ENCODE results near the gene GMIP.
"Not testable (repeated sequence)": the region's sequence is repeated elsewhere in the genome, so short reads cannot be mapped to it uniquely, and the experiment has no call there.

GMIP gene

GRCh38 chr19:19613506-19613905 is 30.0 kb downstream of the GMIP start:
- DNase-seq (ENCODE audit: low read depth in 1 of 2, low spot score in 1 of 2), result no peak

DNA sequence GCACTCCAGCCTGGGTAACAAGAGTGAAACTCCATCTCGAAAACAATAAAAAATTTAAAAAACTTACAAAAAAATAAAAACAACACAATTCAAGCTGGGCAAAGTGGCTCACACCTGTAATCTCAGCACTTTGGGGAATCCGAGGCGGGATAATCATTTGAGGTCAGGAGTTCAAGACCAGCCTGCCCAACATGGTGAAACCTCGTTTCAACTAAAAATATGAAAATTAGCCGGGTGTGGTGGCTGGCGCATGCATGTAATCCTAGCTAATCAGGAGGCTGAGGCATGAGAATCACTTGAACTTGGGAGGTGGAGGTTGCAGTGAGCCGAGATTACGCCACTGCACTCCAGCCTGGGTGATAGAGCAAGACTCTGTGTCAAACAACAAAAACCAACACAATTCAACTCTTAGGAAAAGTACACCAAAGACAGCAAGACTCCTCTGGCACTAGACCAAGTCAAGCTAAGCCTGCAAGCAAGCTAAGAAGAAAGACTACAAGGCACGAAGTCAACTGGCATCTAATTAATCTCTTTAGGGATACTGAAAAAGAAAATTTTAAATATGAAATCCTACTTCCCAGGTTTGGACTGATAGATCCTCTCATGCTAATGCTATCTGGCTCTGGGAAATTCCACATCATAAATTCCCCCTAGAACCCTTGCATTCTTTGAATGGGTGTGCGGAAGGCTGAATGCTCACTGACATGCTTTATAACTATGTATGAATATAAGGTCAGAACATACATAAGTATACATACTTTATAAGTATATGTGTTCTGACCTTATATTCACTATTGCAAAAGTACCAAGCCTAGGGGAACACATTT is 32.9 kb downstream of the GMIP start:
- no peak for DNase-seq (ENCODE audit: low read depth in 1 of 2, low spot score in 1 of 2)

- not testable (repeated sequence) for DNase-seq (ENCODE audit: low read depth in 1 of 2, low spot score in 1 of 2)
These were observed 36.8 kb downstream of the GMIP start for GRCh38 chr19:19606686-19607085.

DNA sequence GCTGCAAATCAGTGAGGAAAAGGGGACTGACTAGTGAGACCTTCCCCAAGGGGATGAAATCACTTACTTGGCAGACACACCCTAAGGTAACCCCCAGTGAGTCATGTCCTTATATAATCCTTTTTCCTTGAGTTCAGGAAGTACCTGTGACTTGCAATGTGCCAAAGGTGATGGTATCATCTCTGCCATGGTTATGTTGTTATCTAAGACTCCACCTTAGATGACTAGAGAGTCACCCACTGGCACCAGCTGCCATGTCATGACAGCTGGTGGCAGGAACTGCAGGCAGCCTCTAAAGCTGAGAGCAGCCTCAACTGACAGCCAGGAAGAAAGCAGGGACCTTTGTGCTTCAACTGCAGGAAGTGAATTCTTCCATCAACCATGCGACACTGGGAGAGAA is 37.4 kb downstream of the GMIP start:
- peak in 1 of 2 donors; percentile 27 for DNase-seq (ENCODE audit: low read depth in 1 of 2, low spot score in 1 of 2)

DNA sequence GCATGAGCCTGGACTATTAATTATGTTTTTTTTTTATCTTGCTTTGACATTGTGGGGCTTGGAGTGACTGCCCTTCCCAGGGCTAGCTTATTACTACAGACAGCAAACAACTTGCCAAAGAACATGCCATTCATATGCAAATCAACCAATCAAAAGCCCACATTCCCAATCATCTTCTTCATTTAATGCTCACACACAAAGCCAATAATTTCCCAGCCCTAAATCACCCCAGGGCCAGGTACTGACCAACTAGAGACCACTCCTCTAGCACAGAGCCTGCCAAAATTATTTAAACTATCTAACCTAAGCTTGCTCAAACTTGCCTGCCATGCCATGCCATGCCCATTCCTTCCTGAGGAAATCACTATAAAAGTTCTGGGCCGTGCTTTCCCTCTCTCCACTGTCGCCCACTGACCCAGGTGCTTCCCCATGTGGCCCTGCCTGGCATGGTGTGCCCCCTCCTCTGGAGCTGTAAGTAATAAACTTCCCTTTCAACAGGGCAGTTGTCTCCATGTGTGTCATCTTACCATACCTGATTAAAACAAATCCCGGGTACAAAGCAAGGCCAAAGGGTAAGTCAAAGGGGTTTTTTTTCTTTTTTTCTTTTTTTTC is 40.6 kb downstream of the GMIP start:
- no peak for DNase-seq (ENCODE audit: low read depth in 1 of 2, low spot score in 1 of 2)

GRCh38 chr19:19602136-19602712 is 41.2 kb downstream of the GMIP start:
- peak in 1 of 2 donors; percentile 25 for DNase-seq (ENCODE audit: low read depth in 1 of 2, low spot score in 1 of 2)

DNA sequence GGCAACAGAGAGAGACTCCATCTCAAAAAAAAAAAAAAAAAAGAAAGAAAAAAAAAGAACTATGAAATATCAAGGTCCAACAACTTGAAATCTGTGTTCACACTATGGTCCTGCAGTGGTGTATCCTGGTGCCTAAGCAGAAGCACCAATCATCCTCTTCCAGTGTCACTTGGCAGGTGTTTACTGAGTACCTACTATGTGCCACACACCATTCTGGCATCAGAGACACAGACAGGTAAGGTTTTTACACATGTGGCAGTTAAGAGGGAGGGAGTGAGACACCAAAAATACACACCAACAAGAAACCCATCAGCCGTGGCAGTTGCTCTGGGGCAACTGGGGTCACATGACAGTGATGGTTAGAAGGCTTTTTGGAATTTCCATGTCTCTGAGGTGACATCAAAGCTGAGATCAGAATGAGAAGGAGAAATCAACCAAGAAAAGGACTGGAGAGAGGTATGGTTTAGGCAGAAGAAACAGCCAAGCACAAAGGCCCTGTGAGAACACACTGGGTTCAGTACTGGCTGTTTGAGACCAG is 42.6 kb downstream of the GMIP start:
- no peak for DNase-seq (ENCODE audit: low read depth in 1 of 2, low spot score in 1 of 2)

DNA sequence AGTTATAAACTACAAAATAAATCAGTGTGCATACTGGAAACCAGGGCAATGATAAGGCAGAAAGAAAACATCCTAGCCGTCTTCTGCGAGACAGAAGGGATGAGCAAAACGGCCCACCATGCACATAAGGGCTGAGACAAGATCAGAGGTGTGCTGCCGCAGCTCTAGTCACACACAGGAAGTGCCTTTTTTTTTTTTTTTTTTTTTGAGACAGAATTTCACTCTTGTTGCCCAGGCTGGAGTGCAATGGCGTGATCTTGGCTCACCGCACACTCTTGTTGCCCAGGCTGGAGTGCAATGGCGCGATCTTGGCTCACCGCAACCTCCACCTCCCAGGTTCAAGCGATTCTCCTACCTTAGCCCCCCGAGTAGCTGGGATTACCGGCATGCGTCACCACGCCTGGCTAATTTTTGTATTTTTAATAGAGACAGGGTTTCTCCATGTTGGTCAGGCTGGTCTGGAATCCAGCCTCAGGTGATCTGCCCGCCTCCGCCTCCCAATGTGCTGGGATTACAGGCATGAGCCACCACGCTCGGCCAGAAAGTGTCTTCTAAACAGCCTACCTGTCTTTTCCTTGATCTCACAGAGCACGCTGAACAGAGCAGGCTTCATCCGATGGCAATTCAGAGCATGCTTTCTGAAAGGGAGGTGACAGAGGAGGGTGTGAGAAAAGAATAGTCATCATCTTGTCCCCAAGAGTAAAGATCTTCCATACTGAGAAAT is 44.6 kb downstream of the GMIP start:
- peak; percentile 43 for DNase-seq (ENCODE audit: low read depth in 1 of 2, low spot score in 1 of 2)

GRCh38 chr19:19597809-19598306 is 45.6 kb downstream of the GMIP start:
- peak in 1 of 2 donors; percentile 44 for DNase-seq (ENCODE audit: low read depth in 1 of 2, low spot score in 1 of 2)

DNA sequence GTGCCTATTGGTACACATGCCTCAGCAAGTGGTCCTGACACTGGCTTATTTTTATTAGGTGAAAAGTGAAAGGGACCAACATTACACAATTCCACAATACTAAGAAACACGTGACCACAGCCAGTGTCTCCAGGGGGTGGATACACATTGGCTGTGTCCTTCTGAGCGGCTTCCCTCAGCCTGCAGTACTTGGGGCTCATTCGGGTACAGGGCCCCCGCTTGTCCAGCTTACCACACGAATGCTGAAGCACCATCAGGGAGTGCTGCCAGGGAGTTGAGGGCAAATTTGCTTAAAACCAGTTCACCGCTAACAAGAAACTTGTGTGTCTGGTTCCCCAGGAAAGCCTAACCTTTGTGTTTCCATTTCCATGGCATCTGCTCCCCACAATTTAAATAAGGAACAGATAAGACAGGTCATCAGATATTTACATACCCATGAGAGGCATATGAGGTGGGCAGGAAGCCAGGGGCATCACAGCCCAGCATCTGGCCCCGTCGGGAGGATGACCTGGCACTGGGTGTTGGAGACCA is 48.2 kb downstream of the GMIP start:
- no peak for DNase-seq (ENCODE audit: low read depth in 1 of 2, low spot score in 1 of 2)

DNA sequence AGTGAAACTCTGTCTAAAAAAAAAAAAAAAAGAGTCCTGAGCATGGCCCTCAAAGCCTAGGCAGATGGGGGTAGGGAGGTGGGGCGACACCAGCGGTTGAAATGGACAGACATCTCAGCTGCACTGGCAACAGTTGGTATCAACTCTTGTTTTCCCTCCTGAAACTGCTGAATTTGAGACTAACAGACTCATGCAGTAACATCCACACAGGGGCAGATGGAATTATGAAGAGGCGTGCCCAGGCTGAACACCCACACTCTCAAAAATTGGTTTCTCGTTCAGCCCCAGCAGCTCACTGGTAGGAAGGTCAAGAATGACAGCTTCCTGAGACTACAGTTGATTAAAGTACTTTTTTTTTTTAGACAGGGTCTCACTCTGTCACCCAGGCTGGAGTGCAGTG is 49.1 kb downstream of the GMIP start:
- no peak for DNase-seq (ENCODE audit: low read depth in 1 of 2, low spot score in 1 of 2)

- no peak for DNase-seq (ENCODE audit: low read depth in 1 of 2, low spot score in 1 of 2)
These were observed 50.8 kb downstream of the GMIP start for GRCh38 chr19:19592690-19593089.

- DNase-seq (ENCODE audit: low read depth in 1 of 2, low spot score in 1 of 2), result peak; percentile 24 to 61
These were observed 52.2 kb downstream of the GMIP start for GRCh38 chr19:19591133-19591825.

GRCh38 chr19:19588546-19588945 is 54.9 kb downstream of the GMIP start:
- DNase-seq (ENCODE audit: low read depth in 1 of 2, low spot score in 1 of 2), result no peak

GRCh38 chr19:19587771-19588170 is 55.7 kb downstream of the GMIP start:
- no peak for DNase-seq (ENCODE audit: low read depth in 1 of 2, low spot score in 1 of 2)

GRCh38 chr19:19584356-19584755 is 59.1 kb downstream of the GMIP start:
- DNase-seq (ENCODE audit: low read depth in 1 of 2, low spot score in 1 of 2), result no peak

DNA sequence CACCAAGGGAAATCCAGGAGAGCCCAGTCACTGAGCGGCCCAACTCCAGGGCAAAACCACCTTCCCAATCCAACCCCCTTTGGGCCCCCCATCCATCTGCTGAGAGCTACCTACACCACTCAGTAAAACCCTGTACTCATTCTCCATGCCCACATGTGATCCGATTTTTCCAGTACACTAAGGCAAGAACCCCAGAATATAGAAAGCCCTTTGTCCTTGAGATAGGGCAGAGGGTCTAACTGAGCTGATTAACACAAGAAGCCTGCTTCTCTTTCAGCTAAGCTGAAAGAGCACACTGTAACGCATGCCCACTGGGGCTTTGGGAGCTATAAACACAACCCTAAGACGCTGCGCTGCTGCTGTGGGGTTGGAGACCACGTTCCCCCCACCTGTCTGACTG is 61.0 kb downstream of the GMIP start:
- DNase-seq (ENCODE audit: low read depth in 1 of 2, low spot score in 1 of 2), result no peak

DNA sequence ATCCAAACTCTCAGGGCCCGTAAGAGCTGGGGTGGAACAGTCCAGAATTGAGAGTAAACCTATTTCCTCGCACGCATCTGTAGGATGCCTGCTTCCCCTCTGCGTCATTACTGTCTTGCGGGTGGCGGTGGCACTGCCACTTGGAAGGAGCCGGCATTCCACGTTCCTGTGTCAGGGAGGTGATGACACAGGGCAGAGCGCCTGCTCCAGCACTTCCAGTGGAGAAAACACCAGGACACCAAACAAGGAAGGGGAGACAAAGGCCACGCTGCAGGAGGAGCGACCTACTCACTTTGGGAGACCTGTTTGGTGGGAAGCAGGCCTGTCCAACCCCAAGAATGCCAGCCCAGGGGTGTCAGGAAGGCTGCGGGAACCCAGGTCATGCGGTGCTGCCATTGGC is 62.1 kb downstream of the GMIP start:
- DNase-seq (ENCODE audit: low read depth in 1 of 2, low spot score in 1 of 2), result no peak

DNA sequence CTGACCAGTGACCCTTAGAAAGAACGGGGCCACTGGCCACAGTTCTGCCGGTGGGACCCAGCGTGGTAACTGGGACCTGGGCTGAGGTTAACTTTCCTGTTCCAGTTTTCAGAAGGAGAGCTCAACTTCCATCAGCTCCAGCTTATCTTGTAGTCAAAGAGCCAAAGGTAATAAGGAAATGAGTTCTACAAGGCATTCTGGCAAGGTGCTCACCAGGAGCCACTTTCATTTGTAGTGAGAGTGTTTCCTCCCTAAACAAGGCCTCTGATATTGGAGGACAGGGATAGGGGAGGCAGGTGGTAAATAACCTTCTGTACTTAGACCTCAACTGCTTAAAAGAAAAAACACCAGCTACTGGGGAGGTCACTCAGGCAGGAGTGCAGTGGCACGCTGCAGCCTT is 63.0 kb downstream of the GMIP start:
- no peak for DNase-seq (ENCODE audit: low read depth in 1 of 2, low spot score in 1 of 2)
